Tibial nerve (tissue), 4 donors: ENCODE data around the gene FBXO44. TPM values are rescaled to one million over a fixed set of nuclear protein-coding genes. Genes with fewer than 3 reads are reported as not detected.

Experiments
- DNase-seq, 2 donors: peaks; one replicate each; pipeline ENCODE4 v3.0.0-alpha.2; 2019; ENCODE audit warnings: low spot score in 2 of 2
- H3K27ac ChIP-seq, 4 donors: fragments of 200-600 bp; sonication (generic) in 3 of 4; one replicate each; pipeline ENCODE4 v1.5.1; 2017 to 2019; ENCODE audit warnings: mild to moderate bottlenecking in 1 of 4
- H3K27me3 ChIP-seq, 2 donors: fragments of 200-600 bp; sonication (generic) in 1 of 2; one replicate each; pipeline versions ENCODE4 v1.5.1 to v1.6.0; 2017 to 2019
- H3K36me3 ChIP-seq, 3 donors: fragments of 200-600 bp; sonication (generic); one replicate each; pipeline ENCODE4 v1.5.1; 2018 to 2019
- H3K4me1 ChIP-seq, 4 donors: fragments of 200-600 bp; sonication (generic) in 3 of 4; one replicate each; pipeline ENCODE4 v1.5.1; 2017 to 2019
- H3K4me3 ChIP-seq, 4 donors: fragments of 200-600 bp; sonication (generic) in 3 of 4; one replicate each; pipeline ENCODE4 v1.5.1; 2017 to 2019; ENCODE audit warnings: mild to moderate bottlenecking in 1 of 4, moderate library complexity in 1 of 4
- H3K9me3 ChIP-seq, 4 donors: fragments of 200-600 bp; sonication (generic) in 3 of 4; one replicate each; pipeline ENCODE4 v1.5.1; 2017 to 2019
- EP300 ChIP-seq, 2 donors: sonication (generic); formaldehyde crosslinking; IDR thresholded peaks; one replicate each; pipeline ENCODE4 v1.6.1; 2017; ENCODE audit warnings: antibody characterized with exemption in 2 of 2, mild to moderate bottlenecking in 1 of 2
- POLR2A ChIP-seq, 2 donors: fragments of 450-650 bp; IDR thresholded peaks; one replicate each; pipeline ENCODE4 v1.6.1; 2017; ENCODE audit warnings: antibody characterized with exemption in 2 of 2, mild to moderate bottlenecking in 2 of 2, moderate library complexity in 2 of 2
- WGBS, 2 donors: methylation state at CpG; one replicate each; pipeline ENCODE4 v1.1.5; 2018; 5-methylcytosine and 5-hydroxymethylcytosine counted together
- total RNA-seq, 4 donors: library from RNA; depleted of rRNA; stranded (reverse); fragments of >200 nt; gene quantifications; one replicate each; pipeline ENCODE4 v1.1.0, GENCODE V29; 2016
- TF ChIP-seq, protein P1 (sequence below), 5 experiments: fragments of 200-600 bp in 3 of 5; fragments of 450-650 bp in 2 of 5; sonication (generic) in 3 of 5; IDR thresholded peaks; one replicate each; pipeline ENCODE4 v1.5.1; 2016 to 2019; ENCODE audit warnings: antibody characterized with exemption in 5 of 5, mild to moderate bottlenecking in 3 of 5, moderate library complexity in 2 of 5

Gene FBXO44
- total RNA-seq, 4 donors from 2014 or later: 24.1 to 59.4 (median 35.7) TPM

DNA sequence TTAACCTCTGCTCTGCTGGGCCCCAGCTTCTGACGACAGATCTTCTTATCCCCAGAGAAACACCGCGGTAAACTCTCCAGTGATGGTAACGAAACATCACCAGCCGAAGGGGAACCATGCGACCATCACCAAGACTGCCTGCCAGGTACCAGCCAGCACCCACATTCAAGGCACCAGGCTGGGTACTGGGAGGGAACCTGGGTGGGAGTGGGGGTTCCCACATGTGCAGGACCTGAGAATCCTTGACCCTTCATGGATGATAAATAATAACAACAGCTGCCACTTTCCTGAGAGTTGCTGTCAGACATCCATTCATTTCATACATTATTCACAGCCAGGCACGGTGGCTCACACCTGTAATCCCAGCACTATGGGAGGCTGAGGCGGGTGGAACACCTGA is 57.6 kb downstream of the FBXO44 start:
- H3K4me1 ChIP-seq: peaks cover 0 to 5% (median 0%) of the 10 kb centered on the region in 4 donors
- no peaks in the 10 kb centered on the region for H3K36me3 ChIP-seq
- no peak overlapping the region for H3K27ac ChIP-seq
- 84 to 92% methylated on average over 2 to 8 of the region's 8 CpGs for WGBS, 2 donors
- no peaks in the 10 kb centered on the region for H3K9me3 ChIP-seq
- H3K4me3 ChIP-seq: no peak overlapping the region
- no peaks in the 10 kb centered on the region for H3K27me3 ChIP-seq
- no peak for TF ChIP-seq POLR2A (IDR thresholded peaks at IDR 0.05)
- no peak for TF ChIP-seq EP300 (IDR thresholded peaks at IDR 0.05)
- TF ChIP-seq, protein P1, sequence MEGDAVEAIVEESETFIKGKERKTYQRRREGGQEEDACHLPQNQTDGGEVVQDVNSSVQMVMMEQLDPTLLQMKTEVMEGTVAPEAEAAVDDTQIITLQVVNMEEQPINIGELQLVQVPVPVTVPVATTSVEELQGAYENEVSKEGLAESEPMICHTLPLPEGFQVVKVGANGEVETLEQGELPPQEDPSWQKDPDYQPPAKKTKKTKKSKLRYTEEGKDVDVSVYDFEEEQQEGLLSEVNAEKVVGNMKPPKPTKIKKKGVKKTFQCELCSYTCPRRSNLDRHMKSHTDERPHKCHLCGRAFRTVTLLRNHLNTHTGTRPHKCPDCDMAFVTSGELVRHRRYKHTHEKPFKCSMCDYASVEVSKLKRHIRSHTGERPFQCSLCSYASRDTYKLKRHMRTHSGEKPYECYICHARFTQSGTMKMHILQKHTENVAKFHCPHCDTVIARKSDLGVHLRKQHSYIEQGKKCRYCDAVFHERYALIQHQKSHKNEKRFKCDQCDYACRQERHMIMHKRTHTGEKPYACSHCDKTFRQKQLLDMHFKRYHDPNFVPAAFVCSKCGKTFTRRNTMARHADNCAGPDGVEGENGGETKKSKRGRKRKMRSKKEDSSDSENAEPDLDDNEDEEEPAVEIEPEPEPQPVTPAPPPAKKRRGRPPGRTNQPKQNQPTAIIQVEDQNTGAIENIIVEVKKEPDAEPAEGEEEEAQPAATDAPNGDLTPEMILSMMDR (IDR thresholded peaks at IDR 0.05): no peak
- no peak for DNase-seq

Other genes with a start within 250 kb of the FBXO44 start
- gene DISP3, start 175.7 kb upstream of the FBXO44 start, total RNA-seq: under 1 TPM in 1 of 4 donors, not detected in 3; 0.59 TPM
- 10 to 100 TPM in 3 of 4 donors, 1 to 10 TPM in 1; 7.5 to 21.0 (median 15.6) TPM for gene FBXO2, start 448 bp upstream of the FBXO44 start, total RNA-seq
- 10 to 100 TPM in 3 of 4 donors, 1 to 10 TPM in 1; 9.6 to 18.2 (median 13.8) TPM for gene FBXO6, start 9.3 kb downstream of the FBXO44 start, total RNA-seq
- 10 to 100 TPM; 28.2 to 56.1 (median 32.3) TPM for gene MAD2L2, start 26.3 kb downstream of the FBXO44 start, total RNA-seq
- 1 to 10 TPM in 1 of 4 donors, under 1 TPM in 2, not detected in 1; under 0.01 to 1.2 (median 0.20) TPM for gene DRAXIN, start 36.8 kb downstream of the FBXO44 start, total RNA-seq
- 100 to 1,000 TPM in 1 of 4 donors, 10 to 100 TPM in 3; 35.6 to 118 (median 76.0) TPM for gene AGTRAP, start 81.3 kb downstream of the FBXO44 start, total RNA-seq
- gene C1orf167, start 107.3 kb downstream of the FBXO44 start, total RNA-seq: 10 to 100 TPM in 1 of 4 donors, 1 to 10 TPM in 2, not detected in 1; 4.4 to 13.8 (median 5.1) TPM
- gene MTHFR, start 151.1 kb downstream of the FBXO44 start, total RNA-seq: 10 to 100 TPM; 61.2 to 93.9 (median 69.9) TPM
- 10 to 100 TPM; 24.3 to 30.3 (median 25.6) TPM for gene CLCN6, start 151.3 kb downstream of the FBXO44 start, total RNA-seq
- 1 to 10 TPM in 1 of 4 donors, not detected in 3; 3.0 TPM for gene NPPA, start 192.9 kb downstream of the FBXO44 start, total RNA-seq
- gene NPPB, start 204.1 kb downstream of the FBXO44 start, total RNA-seq: not detected